NCI-H1417 (cell line): ENCODE measurements around the gene TXNIP.
A peak's percentile ranks its signal among the peaks of the same experiment; 100 is the strongest.

Experiments
- DNase-seq, 3 experiments: peaks; one replicate each; lab custom pipeline; 2025; lab: John Stamatoyannopoulos, UW

The TXNIP gene

DNA sequence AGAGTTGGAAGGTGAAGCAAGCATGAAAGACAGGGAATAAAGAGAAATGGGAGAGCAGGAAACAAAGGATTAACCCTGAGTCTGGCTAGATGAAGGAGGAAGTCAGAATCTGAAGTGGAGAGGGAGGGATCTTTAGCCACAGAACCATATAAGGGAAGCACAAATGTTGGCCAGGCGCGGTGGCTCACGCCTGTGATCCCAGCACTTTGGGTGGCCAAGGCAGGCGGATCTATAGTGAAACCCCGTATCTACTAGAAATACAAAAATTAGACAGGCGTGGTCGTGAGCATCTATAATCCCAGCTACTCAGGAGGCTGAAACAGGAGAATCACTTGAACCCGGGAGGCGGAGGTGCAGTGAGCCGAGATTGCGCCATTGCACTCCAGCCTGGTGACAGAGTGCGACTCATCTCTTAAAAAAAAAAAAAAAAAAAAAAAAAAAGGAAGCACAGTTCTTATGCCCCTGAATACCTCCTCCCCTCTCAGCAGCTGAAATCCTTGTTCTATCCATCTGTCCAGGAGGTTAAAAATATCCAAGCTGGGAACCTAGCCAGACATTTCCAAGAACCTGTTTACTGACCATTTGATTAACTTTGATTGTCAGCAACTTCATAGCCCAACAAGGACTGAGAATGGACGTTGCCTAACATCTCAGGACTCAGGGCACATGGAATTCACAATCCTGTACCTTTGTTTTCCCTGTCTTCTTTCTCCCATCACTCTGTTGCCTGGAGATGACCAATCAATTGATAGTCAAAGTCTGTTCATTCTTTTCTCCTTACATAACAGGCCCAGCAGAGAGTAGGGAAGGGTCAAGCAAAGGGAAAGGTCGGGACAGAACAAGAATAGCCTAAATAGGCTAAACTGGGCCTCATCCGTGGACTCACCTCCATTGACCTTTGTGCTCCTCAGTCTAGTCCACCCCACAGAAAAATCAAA is 10.6 kb downstream of the TXNIP start:
- peak in 2 of 3 experiments; percentile 59 to 78 for DNase-seq

DNA sequence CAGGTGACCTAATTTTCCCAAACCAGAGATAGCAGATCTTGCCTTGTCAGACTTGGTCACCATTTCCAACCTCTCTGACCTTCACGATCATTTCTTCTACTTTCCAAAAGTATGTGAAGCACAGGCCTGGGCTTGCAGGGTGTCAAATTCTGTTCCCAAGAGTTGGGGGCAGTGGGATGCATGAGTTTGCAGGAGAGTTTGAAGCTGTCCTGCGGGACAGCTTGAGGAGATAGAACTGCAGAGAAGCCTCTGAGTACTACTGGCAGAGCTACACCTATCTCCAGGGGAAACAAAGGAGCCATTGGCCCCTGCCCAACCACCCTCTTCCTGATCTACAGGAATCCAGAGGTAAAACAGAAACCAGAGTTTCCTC is 11.3 kb downstream of the TXNIP start:
- DNase-seq: no peak

DNA sequence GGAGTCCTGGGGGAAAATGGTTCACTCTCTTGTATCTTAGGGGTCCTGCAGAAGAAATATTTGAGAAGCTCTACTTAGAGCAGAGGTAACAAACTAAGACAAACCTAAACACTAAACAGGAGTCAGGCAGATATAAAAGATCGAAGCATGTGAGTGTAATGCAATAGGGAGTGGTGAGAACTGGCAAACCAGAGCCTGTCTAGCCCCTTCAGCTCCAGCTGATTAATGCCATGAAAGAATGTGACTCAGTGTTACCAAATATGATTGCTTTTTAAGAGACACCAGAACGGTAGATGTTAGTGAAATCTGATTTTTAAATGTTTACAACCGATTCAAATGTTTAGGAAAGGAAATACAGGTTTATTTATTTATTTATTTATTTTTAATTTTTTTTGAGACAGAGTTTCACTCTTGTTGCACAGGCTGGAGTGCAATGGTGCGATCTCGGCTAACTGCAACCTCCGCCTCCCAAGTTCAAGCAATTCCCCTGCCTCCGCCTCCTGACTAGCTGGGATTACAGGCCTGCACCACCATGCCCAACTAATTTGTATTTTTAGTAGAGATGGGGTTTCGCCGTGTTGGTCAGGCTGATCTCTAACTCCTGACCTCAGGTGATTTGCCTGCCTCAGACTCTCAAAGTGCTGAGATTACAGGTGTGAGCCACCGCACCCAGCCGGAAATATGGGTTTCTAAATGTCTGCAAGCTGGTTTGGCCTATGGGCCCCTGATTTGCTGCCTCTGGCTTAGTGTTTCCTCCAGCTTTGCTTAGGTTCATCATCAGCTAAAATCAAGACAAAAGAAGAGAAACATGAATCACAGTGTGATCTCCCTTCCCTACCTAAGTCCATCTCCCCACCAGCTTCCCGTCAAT is 12.2 kb downstream of the TXNIP start:
- no peak for DNase-seq

DNA sequence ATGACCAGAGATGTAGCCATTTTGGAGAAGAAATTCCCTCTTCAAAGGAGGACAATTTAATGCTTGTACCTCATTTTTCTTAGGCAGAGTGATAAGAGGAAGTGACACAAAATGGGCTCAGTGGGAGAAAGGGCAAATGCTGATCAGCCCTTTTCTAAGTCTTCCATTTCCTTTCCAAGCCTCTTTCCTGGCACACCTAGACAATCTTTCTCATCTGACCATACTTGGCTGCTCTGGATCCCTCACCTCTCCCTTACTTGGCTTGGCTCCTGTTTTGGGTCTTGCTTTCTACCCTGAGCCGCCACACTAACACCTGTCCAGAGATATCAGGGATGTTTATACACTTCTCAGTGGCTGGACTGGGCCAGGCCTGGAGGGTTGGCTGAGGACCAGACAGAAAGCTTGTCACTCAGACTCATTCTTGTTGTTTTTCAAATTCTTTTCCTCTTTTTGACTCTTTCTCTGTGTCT is 13.1 kb downstream of the TXNIP start:
- no peak for DNase-seq

DNA sequence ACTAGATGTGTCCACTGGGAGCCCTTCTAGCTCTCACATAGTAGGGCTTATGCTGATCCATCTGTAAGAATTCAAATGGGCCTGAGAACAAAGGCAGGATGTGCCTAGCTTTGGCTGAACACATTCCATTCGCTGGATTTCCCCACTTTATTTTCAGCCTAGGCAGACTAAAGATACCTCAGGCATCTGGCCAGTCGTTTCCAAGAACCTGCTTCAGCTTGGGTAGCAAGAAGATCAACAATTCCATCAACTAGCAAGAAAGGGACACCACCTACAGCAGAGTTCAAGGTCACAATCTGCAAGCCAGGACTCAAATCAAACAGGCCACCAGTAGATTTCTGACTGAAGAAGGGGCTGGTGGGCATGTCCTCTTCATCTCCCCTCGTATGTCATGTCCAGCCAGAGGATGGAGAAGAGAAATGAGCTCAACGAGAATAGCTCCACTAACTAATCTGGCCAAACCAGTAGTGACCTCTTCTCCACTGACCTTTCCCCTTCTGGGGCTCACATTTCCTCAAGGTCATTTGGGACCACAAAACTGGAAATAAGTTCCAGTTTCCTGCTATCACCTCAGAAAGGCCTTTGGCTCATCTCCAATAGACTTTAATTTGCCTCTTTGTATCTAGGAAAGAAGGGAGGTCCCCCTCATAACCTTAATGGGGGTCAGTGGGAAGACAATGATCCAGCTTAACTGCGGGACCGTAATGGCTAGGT is 14.2 kb downstream of the TXNIP start:
- no peak for DNase-seq

DNA sequence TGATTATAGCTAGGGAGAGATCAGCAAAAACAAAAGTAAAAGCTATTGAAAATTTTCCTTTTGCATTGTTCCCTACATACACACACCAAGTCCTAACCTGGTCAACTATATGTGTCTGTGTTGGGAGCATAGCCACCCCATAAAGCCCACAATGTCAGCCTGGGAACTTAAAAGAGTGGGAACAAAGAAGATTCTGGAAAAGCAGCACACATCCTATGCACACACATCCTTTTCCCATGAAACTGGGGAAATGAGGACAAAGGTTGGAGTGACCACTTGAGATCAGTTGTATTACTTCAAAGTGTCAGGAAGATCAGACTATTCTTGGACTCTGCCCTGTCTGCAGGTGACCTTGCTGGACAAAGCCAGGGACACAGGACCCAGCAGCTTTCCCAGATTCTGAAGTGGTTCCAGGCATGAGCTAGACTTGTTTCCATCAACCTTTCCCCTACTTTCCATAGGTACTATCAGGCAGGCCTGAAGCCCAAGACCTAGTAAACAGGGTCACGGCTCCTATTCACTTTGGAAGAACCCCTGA is 15.9 kb downstream of the TXNIP start:
- no peak for DNase-seq

DNA sequence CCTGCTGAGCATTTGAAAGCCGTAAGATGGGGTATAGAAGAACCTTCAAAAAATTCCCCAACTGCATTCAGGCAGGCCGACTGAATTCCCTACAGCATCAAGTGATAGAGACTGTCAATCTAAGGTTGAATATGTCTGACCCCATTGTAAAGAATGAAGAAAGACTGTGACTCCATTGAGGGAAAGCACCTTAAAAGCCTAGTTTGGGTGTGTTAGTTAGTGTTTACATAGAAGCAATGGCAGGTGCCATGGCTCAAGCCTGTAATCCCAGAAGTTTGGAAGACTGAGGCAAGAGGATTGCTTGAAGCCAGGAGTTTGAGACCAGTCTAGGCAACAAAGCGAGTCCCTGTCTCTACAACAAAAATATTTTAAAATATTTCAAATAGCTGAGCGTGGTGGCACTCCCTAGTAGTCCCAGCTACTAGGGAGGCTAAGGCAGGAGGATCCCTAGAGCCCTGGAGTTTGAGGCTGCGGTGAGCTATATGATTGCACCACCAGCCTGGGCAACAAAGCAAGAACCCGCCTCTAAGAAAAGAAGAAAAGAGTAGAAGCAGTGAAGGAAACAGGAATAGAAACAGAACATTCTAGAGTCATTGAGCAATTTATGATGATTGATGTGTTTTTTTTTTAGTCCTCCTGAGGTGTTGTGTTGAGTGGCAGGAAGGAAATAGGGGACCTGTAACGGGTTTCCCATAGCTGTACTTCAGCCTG is 16.5 kb downstream of the TXNIP start:
- DNase-seq: peak in 1 of 3 experiments; percentile 45

DNA sequence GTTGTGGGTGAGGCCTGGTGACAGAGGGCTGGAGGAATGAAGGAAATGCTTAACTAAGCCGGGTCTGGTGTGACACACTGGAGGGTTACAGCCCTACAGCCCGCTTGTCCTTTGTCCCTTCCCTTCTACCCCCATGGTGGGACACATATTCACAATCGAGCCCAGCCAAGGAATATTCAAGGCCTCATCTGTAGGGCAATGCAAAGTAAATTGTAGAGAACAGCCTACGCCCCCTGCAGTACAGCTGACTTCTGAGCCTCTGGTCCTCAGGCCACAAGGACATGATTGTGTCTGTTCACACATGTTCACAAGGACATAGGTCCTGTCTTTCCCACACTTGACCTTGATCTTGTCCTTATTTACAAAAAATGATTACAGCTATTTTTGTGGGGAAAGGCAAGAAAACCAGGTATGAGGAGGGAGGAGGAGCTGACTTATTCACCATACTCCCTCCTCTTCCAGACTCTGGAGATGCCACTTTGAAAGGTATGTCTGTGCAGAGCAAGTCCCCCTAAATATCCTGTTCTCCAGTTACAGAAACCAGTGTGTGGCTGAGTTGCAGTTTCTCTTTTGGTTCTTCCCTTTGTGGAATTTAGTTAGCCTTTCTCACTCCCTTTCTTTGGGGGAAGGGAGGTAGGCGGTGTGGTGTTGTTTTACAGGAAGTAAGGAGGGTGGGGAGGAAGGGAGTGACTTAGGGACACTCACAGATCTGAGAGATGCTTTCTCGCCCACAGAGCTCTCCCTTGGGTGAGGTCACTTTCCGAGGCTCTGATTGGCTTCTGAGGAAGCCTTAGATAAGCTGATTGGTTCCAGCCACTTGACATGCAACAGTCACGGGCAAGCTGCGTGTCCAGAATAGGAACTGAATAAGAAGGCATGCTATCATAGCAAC is 17.3 kb downstream of the TXNIP start:
- peak; percentile 92 to 100 (median 99) for DNase-seq

DNA sequence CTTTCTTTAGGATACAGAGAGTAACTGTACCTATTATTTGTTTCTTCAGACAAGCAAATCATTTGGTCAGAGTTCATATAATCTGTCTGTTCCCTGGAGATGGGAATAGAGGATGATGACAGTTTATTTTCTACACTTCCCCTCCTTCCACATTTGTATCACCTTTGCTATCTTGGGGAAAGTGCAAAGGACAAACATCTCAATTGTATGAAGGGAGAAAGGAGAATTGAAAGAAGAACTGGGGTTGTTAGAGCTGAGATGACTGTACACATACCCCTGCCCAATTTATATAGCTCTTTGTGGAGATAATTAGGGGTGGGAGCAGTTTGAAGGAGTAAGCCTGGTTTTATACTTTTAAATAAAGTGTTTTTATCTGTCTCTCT is 17.9 kb downstream of the TXNIP start:
- DNase-seq: no peak

DNA sequence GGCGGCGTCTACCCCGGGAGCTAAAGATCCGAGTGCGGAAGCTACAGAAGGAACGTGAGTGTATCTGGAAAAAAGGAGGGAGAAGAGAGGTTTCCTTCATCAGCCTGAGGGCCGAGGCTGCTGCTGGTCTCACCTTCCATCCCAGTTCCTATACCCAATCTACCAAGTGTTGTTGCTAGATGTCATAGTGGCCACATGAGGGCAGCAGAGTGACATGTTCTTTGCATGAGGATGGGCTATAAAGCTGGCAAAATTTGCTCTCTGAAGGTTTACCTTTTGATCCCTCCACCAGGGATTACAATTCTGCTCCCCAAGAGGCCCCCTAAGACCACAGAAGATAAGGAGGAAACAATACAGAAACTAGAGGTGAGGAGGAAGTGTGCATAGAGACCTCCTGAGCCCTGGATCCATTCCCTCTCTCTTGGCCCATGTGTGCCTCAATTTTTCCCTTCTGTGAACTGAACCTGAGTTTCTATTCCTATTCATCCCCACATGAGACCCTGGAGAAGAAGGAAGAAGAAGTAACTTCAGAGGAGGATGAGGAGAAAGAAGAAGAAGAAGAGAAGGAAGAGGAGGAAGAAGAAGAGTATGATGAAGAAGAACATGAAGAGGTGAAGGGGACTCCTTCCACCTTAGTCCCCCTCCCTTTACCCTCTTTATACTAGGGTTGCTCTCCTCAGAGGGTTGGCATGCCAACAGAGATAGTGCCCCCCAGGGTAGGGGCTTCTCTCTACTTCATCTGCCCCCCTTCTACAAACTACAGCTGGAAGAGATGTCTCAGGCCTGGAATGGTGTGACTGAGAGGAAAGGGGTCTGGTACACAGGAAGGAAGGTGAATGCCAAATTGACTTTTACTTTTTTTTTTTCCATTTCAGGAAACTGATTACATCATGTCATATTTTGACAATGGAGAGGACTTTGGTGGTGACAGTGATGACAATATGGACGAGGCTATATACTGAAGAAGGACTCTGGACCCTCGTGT is 18.6 kb downstream of the TXNIP start:
- DNase-seq: peak; percentile 40 to 91 (median 88)

DNA sequence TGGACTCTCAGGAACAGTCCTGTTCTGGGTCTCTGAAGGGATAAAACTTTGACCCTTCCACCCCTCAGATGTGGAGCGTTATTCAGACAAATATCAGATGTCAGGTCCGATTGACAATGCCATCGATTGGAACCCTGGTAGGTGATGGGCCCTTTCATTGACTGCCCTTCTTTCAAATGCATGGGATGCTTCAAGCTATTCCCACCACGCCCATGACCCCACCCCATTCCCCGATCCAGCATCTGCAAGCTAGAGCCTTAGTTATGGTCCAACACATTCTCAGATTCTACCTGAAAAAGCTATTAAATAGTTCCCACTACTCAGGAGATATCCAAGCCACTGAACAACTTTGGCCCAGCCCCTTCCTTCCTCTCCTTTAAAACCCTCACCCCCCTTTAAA is 19.4 kb downstream of the TXNIP start:
- DNase-seq: no peak

DNA sequence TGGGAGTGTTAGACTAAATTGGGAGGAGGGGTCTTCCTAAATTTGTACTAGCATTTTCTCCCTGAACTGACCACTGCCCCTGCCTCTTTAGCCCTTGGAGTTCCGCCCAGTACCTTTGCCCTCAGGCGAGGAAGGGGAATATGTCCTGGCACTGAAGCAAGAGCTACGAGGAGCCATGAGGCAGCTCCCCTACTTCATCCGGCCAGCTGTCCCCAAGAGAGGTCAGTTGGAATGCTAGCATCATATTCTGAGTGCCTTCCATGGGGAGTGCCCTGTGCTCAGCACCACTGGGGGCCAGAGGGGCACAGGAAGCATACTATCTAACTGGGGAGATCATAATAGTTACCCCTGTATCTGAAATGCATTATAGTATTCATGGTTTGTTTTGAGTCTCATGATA is 21.2 kb downstream of the TXNIP start:
- no peak for DNase-seq

DNA sequence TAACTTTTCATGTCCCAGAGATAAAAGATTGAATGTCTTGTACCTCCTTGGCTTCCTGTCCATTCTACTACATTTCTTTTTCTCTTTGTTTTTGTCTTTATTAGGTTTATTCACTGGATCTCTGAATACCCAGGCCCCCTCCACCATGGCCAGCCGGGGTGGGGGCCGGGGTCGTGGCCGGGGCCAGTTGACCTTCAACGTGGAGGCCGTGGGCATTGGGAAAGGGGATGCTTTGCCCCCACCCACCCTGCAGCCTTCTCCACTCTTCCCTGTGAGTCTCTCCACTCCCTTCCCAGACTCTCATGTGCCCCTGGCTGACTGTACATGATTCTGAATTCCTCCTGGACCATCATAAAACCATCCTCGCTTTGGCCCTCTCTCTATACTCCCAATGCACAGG is 21.7 kb downstream of the TXNIP start:
- DNase-seq: no peak

DNA sequence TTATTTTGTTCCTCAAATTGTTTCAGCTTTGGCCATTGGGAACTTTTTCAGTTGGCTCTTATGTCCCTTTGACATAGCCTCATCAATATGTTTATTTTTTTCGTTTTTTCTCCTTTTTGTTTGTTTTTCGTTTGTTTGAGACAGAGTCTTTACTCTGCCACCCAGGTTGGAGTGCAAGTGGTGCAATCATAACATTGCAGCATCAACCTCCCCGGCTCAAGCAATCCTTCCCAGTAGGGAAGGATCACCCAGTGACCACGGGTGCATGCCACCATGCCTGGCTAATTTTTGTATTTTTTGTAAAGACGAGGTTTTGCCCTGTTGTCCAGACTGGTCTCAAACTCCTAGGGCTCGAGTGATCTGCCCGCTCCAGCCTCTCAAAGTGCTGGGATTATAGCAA is 23.8 kb downstream of the TXNIP start:
- no peak for DNase-seq

DNA sequence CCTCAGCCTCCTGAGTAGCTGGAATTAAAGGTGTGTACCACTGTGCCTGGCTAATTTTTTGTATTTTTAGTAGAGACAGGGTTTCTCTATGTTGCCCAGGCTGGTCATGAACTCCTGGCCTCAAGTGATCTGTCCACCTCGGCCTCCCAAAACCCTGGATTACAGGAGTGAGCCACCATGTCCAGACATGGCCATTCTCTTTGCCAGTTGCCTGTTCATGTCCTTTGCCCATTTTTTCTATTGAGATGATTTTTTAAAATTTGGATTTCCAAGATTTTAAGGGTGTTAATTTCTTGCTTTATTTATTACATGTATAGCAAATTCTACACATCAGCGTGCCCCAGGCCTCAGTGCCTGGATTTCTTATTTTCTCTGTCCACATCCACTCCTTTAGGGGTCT is 29.1 kb downstream of the TXNIP start:
- no peak for DNase-seq

DNA sequence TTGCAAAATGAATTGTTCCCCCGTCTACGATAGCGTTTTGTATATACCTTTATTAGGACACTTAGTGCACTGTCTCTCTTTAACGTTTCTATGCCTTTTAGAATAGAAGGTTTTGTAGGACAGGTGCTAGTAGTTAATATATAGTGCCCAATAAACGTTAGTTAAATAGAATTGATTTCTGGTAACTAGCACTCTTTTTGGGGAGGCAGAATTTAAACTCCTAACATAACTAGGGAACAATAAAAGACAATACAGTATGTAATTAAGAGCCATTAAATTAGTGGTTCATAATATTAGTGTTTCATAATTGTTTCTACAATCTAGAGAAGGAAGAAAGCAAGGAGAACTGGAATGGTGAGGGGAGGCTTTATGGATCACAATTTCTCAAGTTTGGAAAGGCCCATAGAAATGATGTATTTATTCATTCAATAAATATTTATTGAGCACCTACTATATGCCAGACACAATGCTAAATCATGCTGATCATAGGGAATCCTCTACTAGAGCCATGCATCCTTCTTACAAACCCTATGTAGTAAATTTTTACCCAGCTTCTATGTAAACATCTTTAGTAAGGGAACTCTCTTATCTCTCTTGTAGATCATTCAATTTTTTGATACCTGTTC is 31.1 kb downstream of the TXNIP start:
- DNase-seq: no peak

DNA sequence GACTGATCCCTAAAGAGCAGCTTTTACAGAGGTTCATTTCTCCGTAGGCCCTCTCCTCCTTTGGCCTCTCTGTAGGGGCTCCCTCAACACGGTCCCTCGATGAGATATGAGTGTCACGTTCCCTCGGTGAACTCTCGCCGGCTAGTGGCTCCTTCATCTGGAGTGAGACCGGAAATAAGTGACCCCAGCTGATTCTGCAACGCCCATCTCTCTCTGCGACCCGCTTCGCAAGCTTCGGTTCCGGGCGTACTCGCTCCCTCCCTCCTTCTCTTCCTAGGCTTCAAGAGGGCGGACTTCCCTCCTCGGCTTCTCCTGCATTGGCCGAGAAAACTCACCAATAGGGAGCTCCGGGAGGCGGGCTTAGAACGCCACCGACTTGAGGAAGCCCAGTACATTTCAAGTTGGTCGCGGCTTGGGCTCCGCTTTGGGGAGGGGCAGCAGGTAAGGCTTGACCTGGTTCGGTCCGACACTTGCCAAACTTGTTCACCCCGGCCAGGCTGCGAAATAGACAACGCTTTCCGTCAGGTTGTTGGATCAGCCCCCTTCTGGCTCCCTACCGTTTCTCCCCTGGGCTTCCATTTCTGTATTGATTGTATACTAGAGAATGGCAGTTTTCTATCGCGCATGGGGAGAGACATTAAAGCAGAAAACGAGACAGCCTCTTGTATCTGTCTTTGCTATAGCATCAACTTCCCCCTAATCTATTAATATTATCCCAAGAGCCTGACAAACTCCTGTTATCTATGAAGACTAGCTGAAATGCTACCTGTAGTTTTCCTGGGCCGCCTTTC is 31.9 kb downstream of the TXNIP start, which contains the start of the genes ANKRD34A and POLR3GL:
TSS of gene ANKRD34A (minus strand) at position 248 of the 791 bp plus-strand sequence. CDS start 2,816 bp downstream, outside the sequence.
TSS of gene POLR3GL (plus strand) at position 363 of the 791 bp plus-strand sequence. CDS start 10,176 bp downstream, outside the sequence.
- DNase-seq: peak; percentile 94 to 99 (median 96)
